WTC11 (cell line): ENCODE data around the gene FRAT2. TPM values are rescaled to one million over a fixed set of nuclear protein-coding genes. Genes with fewer than 3 reads are reported as not detected.
A peak's percentile ranks its signal among the peaks of the same experiment; 100 is the strongest.

Experiments used
- ATAC-seq: fragments of 200-7000 bp; cut with Tn5 transposase; 2 replicates; pipeline ENCODE4 v1.10.0; 2021; ENCODE audit warnings: mild to moderate bottlenecking, moderate library complexity
- CTCF ChIA-PET: fragments of 300-600 bp; sonication (Branson Sonifier 250); formaldehyde crosslinking; loops from one replicate; lab custom pipeline; 2021; ENCODE audit warnings: antibody characterized with exemption; lab: Charles Lee
- POLR2A ChIA-PET: fragments of 350-600 bp; sonication (Branson Sonifier 250); formaldehyde crosslinking; loops from one replicate; lab custom pipeline; 2021; ENCODE audit warnings: antibody characterized with exemption; lab: Charles Lee
- DNase-seq: peaks from one replicate; pipeline ENCODE4 v3.0.0; 2021; ENCODE audit warnings: low spot score
- H3K27ac Mint-ChIP-seq: 2 replicates; pipeline ENCODE4 v1.8.0; 2021; ENCODE audit warnings: mixed read lengths
- H3K27me3 Mint-ChIP-seq: 2 replicates; pipeline ENCODE4 v1.8.0; 2021; ENCODE audit warnings: low read depth, mild to moderate bottlenecking, moderate library complexity, mixed read lengths
- H3K36me3 Mint-ChIP-seq: 2 replicates; pipeline ENCODE4 v1.8.0; 2021; ENCODE audit warnings: mixed read lengths
- H3K4me1 Mint-ChIP-seq: 2 replicates; pipeline ENCODE4 v1.8.0; 2022; ENCODE audit warnings: mixed read lengths
- H3K4me3 Mint-ChIP-seq: 2 replicates; pipeline ENCODE4 v1.8.0; 2021; ENCODE audit warnings: mild to moderate bottlenecking, moderate library complexity, mixed read lengths
- H3K9me3 Mint-ChIP-seq: 2 replicates; pipeline ENCODE4 v1.8.0; 2021; ENCODE audit warnings: mixed read lengths
- ATF1 ChIP-seq: sonication (generic); formaldehyde crosslinking; IDR thresholded peaks from 2 replicates; pipeline ENCODE4 v1.8.1; 2023; ENCODE audit warnings: mild to moderate bottlenecking, moderate library complexity, missing genetic modification reagents
- CREB1 ChIP-seq: sonication (generic); formaldehyde crosslinking; IDR thresholded peaks from 2 replicates; pipeline ENCODE4 v1.8.0; 2023; ENCODE audit warnings: mild to moderate bottlenecking, missing genetic modification reagents
- FOXK1 ChIP-seq: sonication (generic); formaldehyde crosslinking; IDR thresholded peaks from 2 replicates; pipeline ENCODE4 v1.8.0; 2022; ENCODE audit warnings: mild to moderate bottlenecking, moderate library complexity, missing genetic modification reagents
- FOXP1 ChIP-seq: sonication (generic); formaldehyde crosslinking; IDR thresholded peaks from 2 replicates; pipeline ENCODE4 v1.8.0; 2022; ENCODE audit warnings: missing genetic modification reagents, mild to moderate bottlenecking, moderate library complexity, borderline replicate concordance
- FOXP4 ChIP-seq: sonication (generic); formaldehyde crosslinking; IDR thresholded peaks from 2 replicates; pipeline ENCODE4 v1.8.0; 2022; ENCODE audit warnings: mild to moderate bottlenecking, missing genetic modification reagents
- GABPB1 ChIP-seq: sonication (generic); formaldehyde crosslinking; IDR thresholded peaks from 2 replicates; pipeline ENCODE4 v1.8.1; 2023; ENCODE audit warnings: mild to moderate bottlenecking, missing genetic modification reagents
- KAT7 ChIP-seq: sonication (generic); formaldehyde crosslinking; IDR thresholded peaks from 2 replicates; pipeline ENCODE4 v1.8.1; 2023; ENCODE audit warnings: missing genetic modification reagents, mild to moderate bottlenecking, borderline replicate concordance
- MXD4 ChIP-seq: fragments of 250-450 bp; sonication (Bioruptor Pico); IDR thresholded peaks from 2 replicates; pipeline ENCODE4 v1.8.0; 2021; ENCODE audit warnings: mild to moderate bottlenecking, moderate library complexity, borderline replicate concordance
- NFATC4 ChIP-seq: fragments of 250-450 bp; sonication (Bioruptor Pico); IDR thresholded peaks from 2 replicates; pipeline ENCODE4 v1.9.0; 2021; ENCODE audit warnings: mild to moderate bottlenecking
- NFE2L1 ChIP-seq: sonication (generic); formaldehyde crosslinking; IDR thresholded peaks from 2 replicates; pipeline ENCODE4 v1.8.1; 2023; ENCODE audit warnings: missing genetic modification reagents
- NR3C1 ChIP-seq: sonication (generic); formaldehyde crosslinking; conservative IDR thresholded peaks from 2 replicates; pipeline ENCODE4 v1.8.1; 2023; ENCODE audit warnings: low read depth, mild to moderate bottlenecking, missing genetic modification reagents
- RORB ChIP-seq: fragments of 250-450 bp; sonication (Bioruptor Pico); IDR thresholded peaks from 2 replicates; pipeline ENCODE4 v1.9.0; 2021; ENCODE audit warnings: mild to moderate bottlenecking
- SMAD4 ChIP-seq: sonication (generic); formaldehyde crosslinking; IDR thresholded peaks from 2 replicates; pipeline ENCODE4 v1.8.0; 2022; ENCODE audit warnings: mild to moderate bottlenecking, missing genetic modification reagents
- TEAD4 ChIP-seq: sonication (generic); formaldehyde crosslinking; IDR thresholded peaks from 2 replicates; pipeline ENCODE4 v1.8.0; 2022; ENCODE audit warnings: mild to moderate bottlenecking, missing genetic modification reagents
- TP53 ChIP-seq: sonication (generic); formaldehyde crosslinking; IDR thresholded peaks from 2 replicates; pipeline ENCODE4 v1.8.1; 2023; ENCODE audit warnings: mild to moderate bottlenecking, missing genetic modification reagents
- USF2 ChIP-seq: sonication (generic); formaldehyde crosslinking; IDR thresholded peaks from 2 replicates; pipeline ENCODE4 v1.8.1; 2023; ENCODE audit warnings: mild to moderate bottlenecking, missing genetic modification reagents, moderate library complexity
- ZNF219 ChIP-seq: sonication (generic); formaldehyde crosslinking; IDR thresholded peaks from 2 replicates; pipeline ENCODE4 v1.8.0; 2023; ENCODE audit warnings: missing genetic modification reagents, mild to moderate bottlenecking, borderline replicate concordance
- ZNF396 ChIP-seq: fragments of 250-450 bp; sonication (Bioruptor Pico); IDR thresholded peaks from 2 replicates; pipeline ENCODE4 v1.8.0; 2021; ENCODE audit warnings: mild to moderate bottlenecking, moderate library complexity, borderline replicate concordance
- total RNA-seq: library from RNA; stranded (reverse); gene quantifications from 3 replicates; pipeline ENCODE4 v1.2.3, GENCODE V29; 2021
- TF ChIP-seq, protein P1 (sequence below): sonication (generic); formaldehyde crosslinking; conservative IDR thresholded peaks from 2 replicates; pipeline ENCODE4 v1.8.1; 2023; ENCODE audit warnings: mild to moderate bottlenecking, low read depth, missing genetic modification reagents, moderate library complexity
- TF ChIP-seq, protein P2 (sequence below): sonication (generic); formaldehyde crosslinking; IDR thresholded peaks from 2 replicates; pipeline ENCODE4 v1.8.0; 2023; ENCODE audit warnings: mild to moderate bottlenecking, missing genetic modification reagents
- TF ChIP-seq, protein P3 (sequence below): sonication (generic); formaldehyde crosslinking; IDR thresholded peaks from 2 replicates; pipeline ENCODE4 v1.8.0; 2023; ENCODE audit warnings: missing genetic modification reagents

Gene FRAT2
- total RNA-seq, 1 experiment from 2014 or later, result 48.2 TPM

DNA sequence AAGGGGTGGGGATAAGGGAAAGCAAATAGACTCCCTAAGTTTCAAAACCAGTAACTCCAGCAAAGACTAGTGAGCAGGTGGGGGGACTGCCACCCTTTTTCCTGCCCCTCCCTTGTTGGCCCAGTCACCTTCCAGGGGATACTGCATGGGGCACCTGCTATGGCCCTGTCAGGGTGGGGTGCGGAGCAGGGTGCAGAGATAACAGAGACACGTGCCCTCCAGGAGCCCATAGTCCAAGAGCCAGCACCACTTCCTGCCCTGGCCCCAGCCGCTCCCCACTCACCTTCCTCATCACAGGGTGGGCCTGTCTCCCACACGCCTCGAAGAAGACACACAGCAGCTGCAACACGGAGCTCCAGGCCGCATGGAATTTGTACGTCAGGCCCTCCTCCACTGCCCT is 46.0 kb upstream of the FRAT2 start (continued):
- no peak for TF ChIP-seq FOXP1
- TF ChIP-seq NFE2L1 (CRISPR knock-in tag), result no peak
- TF ChIP-seq USF2 (CRISPR knock-in tag), result no peak

DNA sequence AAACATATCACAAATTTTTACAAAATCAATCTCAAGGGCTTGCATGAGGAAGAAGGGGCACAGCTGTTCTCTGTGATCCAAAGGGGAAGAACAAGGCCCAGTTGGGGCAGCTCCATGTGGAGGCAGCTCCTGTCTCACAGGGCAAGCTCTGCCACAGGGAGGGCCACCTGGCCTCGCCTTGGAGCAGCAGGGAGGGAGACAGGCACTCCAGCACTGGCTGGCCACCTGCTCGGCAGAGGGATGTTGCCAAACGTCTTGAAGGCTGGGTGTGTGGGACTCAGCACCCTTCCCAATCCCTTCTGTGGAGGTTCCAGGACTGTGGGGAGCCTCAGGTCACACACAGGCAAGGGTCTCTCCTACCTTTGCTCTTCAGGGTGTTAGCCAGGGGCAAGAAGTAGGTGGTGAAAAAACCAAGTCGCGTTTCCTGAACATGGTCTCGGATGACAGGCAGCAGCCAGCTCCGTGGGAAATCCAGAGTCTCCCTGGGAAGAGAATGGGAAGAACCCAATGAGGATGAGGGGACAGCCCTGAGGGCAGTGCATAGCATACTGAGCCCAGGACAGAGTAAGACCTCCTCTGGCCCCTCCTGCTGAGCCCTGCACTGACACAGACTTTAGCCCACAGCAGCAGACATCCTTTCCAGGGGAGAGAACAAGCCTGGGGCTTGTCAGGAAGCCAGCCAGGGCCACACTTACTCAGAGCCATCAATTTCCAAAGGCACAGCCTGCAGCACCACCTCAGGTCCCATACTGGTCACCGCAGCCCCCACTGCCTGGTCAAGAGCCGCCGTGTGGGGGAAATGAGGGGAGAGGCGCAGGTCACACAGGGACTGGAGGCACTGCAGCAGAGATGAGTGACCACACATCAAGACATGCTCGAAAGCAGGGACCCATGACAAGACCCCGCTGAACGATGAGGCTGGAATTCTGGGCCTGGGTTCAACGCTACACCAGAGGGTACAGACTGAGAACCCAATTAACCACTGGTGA is 44.7 kb upstream of the FRAT2 start:
- ChIA-PET POLR2A (no interaction called here), CTCF (no interaction called here)
- Mint-ChIP-seq H3K4me1 (no peaks in the 10 kb centered on the region), H3K9me3 (no peaks in the 10 kb centered on the region), H3K36me3 (peaks cover 28% of the 10 kb centered on the region), H3K27me3 (no peaks in the 10 kb centered on the region), H3K4me3 (no peak overlapping the region), H3K27ac (no peak overlapping the region)
- TF ChIP-seq SMAD4 (CRISPR knock-in tag) (no peak), MXD4 (CRISPR knock-in tag) (no peak), FOXP4 (no peak), CREB1 (no peak), FOXK1 (no peak), ATF1 (CRISPR knock-in tag) (no peak), NR3C1 (CRISPR knock-in tag) (no peak), ZNF219 (no peak), ZNF396 (no peak), TP53 (CRISPR knock-in tag) (no peak), GABPB1 (CRISPR knock-in tag) (no peak), TEAD4 (CRISPR knock-in tag) (no peak), NFATC4 (CRISPR knock-in tag) (no peak), RORB (CRISPR knock-in tag) (no peak), KAT7 (no peak)
- TF ChIP-seq, protein P1, sequence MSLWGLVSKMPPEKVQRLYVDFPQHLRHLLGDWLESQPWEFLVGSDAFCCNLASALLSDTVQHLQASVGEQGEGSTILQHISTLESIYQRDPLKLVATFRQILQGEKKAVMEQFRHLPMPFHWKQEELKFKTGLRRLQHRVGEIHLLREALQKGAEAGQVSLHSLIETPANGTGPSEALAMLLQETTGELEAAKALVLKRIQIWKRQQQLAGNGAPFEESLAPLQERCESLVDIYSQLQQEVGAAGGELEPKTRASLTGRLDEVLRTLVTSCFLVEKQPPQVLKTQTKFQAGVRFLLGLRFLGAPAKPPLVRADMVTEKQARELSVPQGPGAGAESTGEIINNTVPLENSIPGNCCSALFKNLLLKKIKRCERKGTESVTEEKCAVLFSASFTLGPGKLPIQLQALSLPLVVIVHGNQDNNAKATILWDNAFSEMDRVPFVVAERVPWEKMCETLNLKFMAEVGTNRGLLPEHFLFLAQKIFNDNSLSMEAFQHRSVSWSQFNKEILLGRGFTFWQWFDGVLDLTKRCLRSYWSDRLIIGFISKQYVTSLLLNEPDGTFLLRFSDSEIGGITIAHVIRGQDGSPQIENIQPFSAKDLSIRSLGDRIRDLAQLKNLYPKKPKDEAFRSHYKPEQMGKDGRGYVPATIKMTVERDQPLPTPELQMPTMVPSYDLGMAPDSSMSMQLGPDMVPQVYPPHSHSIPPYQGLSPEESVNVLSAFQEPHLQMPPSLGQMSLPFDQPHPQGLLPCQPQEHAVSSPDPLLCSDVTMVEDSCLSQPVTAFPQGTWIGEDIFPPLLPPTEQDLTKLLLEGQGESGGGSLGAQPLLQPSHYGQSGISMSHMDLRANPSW (CRISPR knock-in tag), result no peak
- TF ChIP-seq, protein P2, sequence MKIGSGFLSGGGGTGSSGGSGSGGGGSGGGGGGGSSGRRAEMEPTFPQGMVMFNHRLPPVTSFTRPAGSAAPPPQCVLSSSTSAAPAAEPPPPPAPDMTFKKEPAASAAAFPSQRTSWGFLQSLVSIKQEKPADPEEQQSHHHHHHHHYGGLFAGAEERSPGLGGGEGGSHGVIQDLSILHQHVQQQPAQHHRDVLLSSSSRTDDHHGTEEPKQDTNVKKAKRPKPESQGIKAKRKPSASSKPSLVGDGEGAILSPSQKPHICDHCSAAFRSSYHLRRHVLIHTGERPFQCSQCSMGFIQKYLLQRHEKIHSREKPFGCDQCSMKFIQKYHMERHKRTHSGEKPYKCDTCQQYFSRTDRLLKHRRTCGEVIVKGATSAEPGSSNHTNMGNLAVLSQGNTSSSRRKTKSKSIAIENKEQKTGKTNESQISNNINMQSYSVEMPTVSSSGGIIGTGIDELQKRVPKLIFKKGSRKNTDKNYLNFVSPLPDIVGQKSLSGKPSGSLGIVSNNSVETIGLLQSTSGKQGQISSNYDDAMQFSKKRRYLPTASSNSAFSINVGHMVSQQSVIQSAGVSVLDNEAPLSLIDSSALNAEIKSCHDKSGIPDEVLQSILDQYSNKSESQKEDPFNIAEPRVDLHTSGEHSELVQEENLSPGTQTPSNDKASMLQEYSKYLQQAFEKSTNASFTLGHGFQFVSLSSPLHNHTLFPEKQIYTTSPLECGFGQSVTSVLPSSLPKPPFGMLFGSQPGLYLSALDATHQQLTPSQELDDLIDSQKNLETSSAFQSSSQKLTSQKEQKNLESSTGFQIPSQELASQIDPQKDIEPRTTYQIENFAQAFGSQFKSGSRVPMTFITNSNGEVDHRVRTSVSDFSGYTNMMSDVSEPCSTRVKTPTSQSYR (CRISPR knock-in tag), result no peak
- TF ChIP-seq, protein P3, sequence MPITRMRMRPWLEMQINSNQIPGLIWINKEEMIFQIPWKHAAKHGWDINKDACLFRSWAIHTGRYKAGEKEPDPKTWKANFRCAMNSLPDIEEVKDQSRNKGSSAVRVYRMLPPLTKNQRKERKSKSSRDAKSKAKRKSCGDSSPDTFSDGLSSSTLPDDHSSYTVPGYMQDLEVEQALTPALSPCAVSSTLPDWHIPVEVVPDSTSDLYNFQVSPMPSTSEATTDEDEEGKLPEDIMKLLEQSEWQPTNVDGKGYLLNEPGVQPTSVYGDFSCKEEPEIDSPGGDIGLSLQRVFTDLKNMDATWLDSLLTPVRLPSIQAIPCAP (CRISPR knock-in tag), result no peak
- no peak for DNase-seq
- peak; percentile 16; the same call in 1 of the 2 replicates for ATAC-seq
